AML-193 (cell line): ENCODE data around the gene DUSP10.
A peak's percentile ranks its signal among the peaks of the same experiment; 100 is the strongest.

Source experiments
- DNase-seq, 2 experiments: peaks; one replicate each; lab custom pipeline; 2025; lab: John Stamatoyannopoulos, UW

Gene DUSP10

GRCh38 chr1:221732052-221732451, 9.8 kb downstream of the DUSP10 start:
- DNase-seq, result no peak

- DNase-seq, result no peak
Observed at GRCh38 chr1:221729771-221730330, 12.0 kb downstream of the DUSP10 start.

- DNase-seq, result no peak
Observed at GRCh38 chr1:221728037-221728505, 13.8 kb downstream of the DUSP10 start.

- no peak for DNase-seq
Observed at GRCh38 chr1:221727146-221728036, 14.5 kb downstream of the DUSP10 start.

- DNase-seq, result peak; percentile 79 to 89
Observed at GRCh38 chr1:221725735-221726672, 15.9 kb downstream of the DUSP10 start.

- DNase-seq, result peak; percentile 57 to 64
Observed at GRCh38 chr1:221724931-221725605, 16.8 kb downstream of the DUSP10 start.

GRCh38 chr1:221723848-221724236, 18.0 kb downstream of the DUSP10 start:
- DNase-seq, result no peak

GRCh38 chr1:221723018-221723847, 18.7 kb downstream of the DUSP10 start:
- peak; percentile 55 to 65 for DNase-seq

- DNase-seq, result no peak
Observed at GRCh38 chr1:221722254-221723017, 19.5 kb downstream of the DUSP10 start.

- no peak for DNase-seq
Observed at GRCh38 chr1:221720545-221720944, 21.3 kb downstream of the DUSP10 start.

- DNase-seq, result no peak
Observed at GRCh38 chr1:221719987-221720386, 21.9 kb downstream of the DUSP10 start.

GRCh38 chr1:221719278-221719597, 22.7 kb downstream of the DUSP10 start:
- no peak for DNase-seq

- DNase-seq, result no peak
Observed at GRCh38 chr1:221718381-221719277, 23.3 kb downstream of the DUSP10 start.

- DNase-seq, result no peak
Observed at GRCh38 chr1:221717485-221717853, 24.4 kb downstream of the DUSP10 start.

GRCh38 chr1:221716713-221717484, 25.0 kb downstream of the DUSP10 start:
- DNase-seq, result no peak

GRCh38 chr1:221715321-221716169, 26.3 kb downstream of the DUSP10 start:
- DNase-seq, result no peak
